Prostate gland (tissue), 2 donors: ENCODE measurements around the gene FUBP1. TPM values are rescaled to one million over a fixed set of nuclear protein-coding genes. Genes with fewer than 3 reads are reported as not detected.
A peak's percentile ranks its signal among the peaks of the same experiment; 100 is the strongest.
"Not testable (repeated sequence)": the region's sequence is repeated elsewhere in the genome, so short reads cannot be mapped to it uniquely, and the experiment has no call there.

Source experiments
- DNase-seq: peaks from one replicate; pipeline ENCODE4 v3.0.0-alpha.2; 2019; ENCODE audit warnings: low spot score
- H3K27ac ChIP-seq, 2 donors: fragments of 200-600 bp; sonication (generic); 2 replicates each; pipeline ENCODE4 v1.5.1; 2017 to 2019
- H3K27me3 ChIP-seq: fragments of 200-600 bp; sonication (generic); replicated peaks from 2 replicates; pipeline ENCODE4 v1.5.1; 2019; ENCODE audit not compliant: insufficient read depth
- H3K36me3 ChIP-seq, 2 donors: fragments of 200-600 bp; sonication (generic); 1 replicate in 1 of 2; 2 replicates in 1 of 2; pipeline versions ENCODE4 v1.5.1 to v1.8.1; 2017 to 2019
- H3K4me1 ChIP-seq: fragments of 200-600 bp; sonication (generic); replicated peaks from 2 replicates; pipeline ENCODE4 v1.5.1; 2019
- H3K4me3 ChIP-seq, 2 donors: fragments of 200-600 bp; sonication (generic); 2 replicates each; pipeline ENCODE4 v1.5.1; 2017 to 2019
- H3K9me3 ChIP-seq: fragments of 200-600 bp; sonication (generic); 2 replicates; pipeline ENCODE4 v1.5.1; 2017
- POLR2A ChIP-seq: fragments of 450-650 bp; IDR thresholded peaks from one replicate; pipeline ENCODE4 v1.6.1; 2016; ENCODE audit warnings: antibody characterized with exemption, mild to moderate bottlenecking
- POLR2AphosphoS5 ChIP-seq: sonication (generic); formaldehyde crosslinking; IDR thresholded peaks from one replicate; pipeline ENCODE4 v1.6.1; 2017; ENCODE audit warnings: antibody characterized with exemption
- WGBS: methylation state at CpG from one replicate; pipeline ENCODE4 v1.1.5; 2018; 5-methylcytosine and 5-hydroxymethylcytosine counted together
- intact Hi-C: fragments of 100-400 bp; cut with DNase I; formaldehyde crosslinking; loops from one replicate; pipeline ENCODE4 v1.14.2; 2022
- total RNA-seq, 2 donors: library from RNA; depleted of rRNA; stranded (reverse); fragments of >200 nt; gene quantifications; one replicate each; pipeline ENCODE4 v1.1.0, GENCODE V29; 2016
- TF ChIP-seq, protein P1 (sequence below), 4 experiments: fragments of 200-600 bp in 2 of 4; fragments of 450-650 bp in 2 of 4; sonication (generic) in 2 of 4; IDR thresholded peaks; 1 replicate in 3 of 4; 2 replicates in 1 of 4; pipeline ENCODE4 v1.5.1; 2016 to 2019; ENCODE audit warnings: antibody characterized with exemption in 4 of 4, mild to moderate bottlenecking in 2 of 4, moderate library complexity in 2 of 4

Gene FUBP1
- total RNA-seq, 2 donors from 2014 or later = 109 to 126 TPM

DNA sequence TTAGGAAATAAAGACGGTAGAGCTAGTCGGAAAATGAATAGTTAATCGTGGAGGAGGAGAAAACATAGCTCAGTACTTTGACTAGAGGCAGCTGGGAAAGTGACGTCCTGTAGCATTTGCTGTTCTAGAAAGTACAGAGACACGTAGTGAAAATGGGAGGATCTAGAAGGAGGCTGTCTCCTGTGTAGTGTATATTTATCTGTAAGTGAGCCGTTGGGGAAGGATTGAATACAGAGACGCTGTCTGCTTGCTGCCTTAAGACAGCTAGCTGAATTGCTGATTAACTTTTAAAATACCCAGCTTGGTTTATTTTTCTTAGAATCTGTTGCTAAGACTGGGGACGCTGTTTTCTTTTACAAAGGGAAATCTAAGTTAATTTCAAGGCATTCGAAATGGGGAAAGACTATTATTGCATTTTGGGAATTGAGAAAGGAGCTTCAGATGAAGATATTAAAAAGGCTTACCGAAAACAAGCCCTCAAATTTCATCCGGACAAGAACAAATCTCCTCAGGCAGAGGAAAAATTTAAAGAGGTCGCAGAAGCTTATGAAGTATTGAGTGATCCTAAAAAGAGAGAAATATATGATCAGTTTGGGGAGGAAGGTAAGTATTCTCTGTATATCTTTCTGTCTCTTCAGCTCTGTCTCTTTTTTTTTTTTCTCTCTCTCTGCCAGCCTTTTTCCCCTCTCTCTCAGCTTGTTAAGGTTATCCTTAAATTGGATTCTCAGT, 26.0 kb upstream of the FUBP1 start, which contains the start of gene DNAJB4:
DNAJB4 (plus strand) TSS at position 221 of the 729 bp plus-strand sequence; CDS start at position 393, 172 bp downstream.
- intact Hi-C loops = loop anchor here (1.0 kb wide), 1 partner anchor 26 kb away; the partner anchor contains the start of gene FUBP1
- WGBS = 18% methylated on average over 12 of the region's 12 CpGs
- peak within 1 kb of the TSS; percentile 83 to 87 for H3K27ac ChIP-seq

DNA sequence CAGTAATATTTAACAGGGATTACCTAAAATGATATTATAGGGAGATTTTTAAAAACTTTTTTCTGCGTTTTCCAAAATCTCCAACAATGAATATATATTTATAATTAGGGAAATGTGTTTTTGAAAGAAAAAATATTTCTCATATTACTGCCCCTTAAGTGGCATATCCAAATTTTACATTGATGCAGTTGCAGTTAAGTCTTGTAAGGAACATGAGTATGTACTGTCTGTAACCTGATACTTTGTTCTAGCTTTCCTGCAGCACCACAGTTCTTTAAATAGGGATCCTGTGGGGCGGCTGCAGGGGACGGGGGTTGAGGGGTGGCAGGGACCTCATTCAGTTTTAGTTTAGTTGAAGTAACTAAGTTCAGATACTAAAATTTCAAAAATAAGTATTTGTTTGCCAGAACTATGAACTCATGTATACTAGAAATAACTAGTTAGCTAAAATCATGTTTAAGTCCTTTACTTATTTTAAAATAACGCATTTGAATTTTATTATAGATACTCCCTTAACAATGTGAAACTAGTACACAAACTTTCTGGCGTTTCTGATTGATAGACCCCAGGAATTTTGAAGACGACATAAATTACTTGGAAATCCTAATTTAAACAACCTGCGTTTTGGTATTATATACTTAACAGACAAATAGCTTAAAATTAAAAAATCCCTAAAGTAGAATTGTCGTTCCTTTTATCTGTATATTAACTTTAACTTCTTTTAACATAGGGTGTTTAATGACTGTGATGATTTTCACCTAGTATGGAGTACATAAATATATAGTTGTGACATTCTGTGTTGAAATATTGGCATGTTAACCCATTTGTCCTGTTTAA, 25.2 kb upstream of the FUBP1 start:
- 27% methylated on average over 8 of the region's 8 CpGs for WGBS
- peak; percentile 19 for DNase-seq
- Histone ChIP-seq H3K9me3 (no peaks in the 10 kb centered on the region), H3K4me1 (no peaks in the 10 kb centered on the region), H3K27ac (peak overlapping the region; percentile 83 to 87), H3K36me3 (no peaks in the 10 kb centered on the region), H3K4me3 (peak overlapping the region; percentile 33 to 35), H3K27me3 (no peaks in the 10 kb centered on the region)
- TF ChIP-seq POLR2A (no peak), POLR2AphosphoS5 (no peak)
- TF ChIP-seq, protein P1, sequence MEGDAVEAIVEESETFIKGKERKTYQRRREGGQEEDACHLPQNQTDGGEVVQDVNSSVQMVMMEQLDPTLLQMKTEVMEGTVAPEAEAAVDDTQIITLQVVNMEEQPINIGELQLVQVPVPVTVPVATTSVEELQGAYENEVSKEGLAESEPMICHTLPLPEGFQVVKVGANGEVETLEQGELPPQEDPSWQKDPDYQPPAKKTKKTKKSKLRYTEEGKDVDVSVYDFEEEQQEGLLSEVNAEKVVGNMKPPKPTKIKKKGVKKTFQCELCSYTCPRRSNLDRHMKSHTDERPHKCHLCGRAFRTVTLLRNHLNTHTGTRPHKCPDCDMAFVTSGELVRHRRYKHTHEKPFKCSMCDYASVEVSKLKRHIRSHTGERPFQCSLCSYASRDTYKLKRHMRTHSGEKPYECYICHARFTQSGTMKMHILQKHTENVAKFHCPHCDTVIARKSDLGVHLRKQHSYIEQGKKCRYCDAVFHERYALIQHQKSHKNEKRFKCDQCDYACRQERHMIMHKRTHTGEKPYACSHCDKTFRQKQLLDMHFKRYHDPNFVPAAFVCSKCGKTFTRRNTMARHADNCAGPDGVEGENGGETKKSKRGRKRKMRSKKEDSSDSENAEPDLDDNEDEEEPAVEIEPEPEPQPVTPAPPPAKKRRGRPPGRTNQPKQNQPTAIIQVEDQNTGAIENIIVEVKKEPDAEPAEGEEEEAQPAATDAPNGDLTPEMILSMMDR (IDR thresholded peaks at IDR 0.05) = no peak
- intact Hi-C loops = loop anchor here (1.0 kb wide), 1 partner anchor 25 kb away; the partner anchor contains the start of gene FUBP1

More for the DNA sequence above, 26.0 kb upstream of the FUBP1 start, which contains the start of gene DNAJB4:
- peak; percentile 83 for DNase-seq
- Histone ChIP-seq H3K4me3 (peak within 1 kb of the TSS; percentile 33 to 35), H3K27me3 (no peaks in the 10 kb centered on the region), H3K4me1 (no peaks in the 10 kb centered on the region), H3K36me3 (no peaks in the 10 kb centered on the region), H3K9me3 (no peaks in the 10 kb centered on the region)
- TF ChIP-seq, protein P1 (IDR thresholded peaks at IDR 0.05) = no peak
- TF ChIP-seq POLR2AphosphoS5 (peak; percentile 98), POLR2A (peak; percentile 95)

DNA sequence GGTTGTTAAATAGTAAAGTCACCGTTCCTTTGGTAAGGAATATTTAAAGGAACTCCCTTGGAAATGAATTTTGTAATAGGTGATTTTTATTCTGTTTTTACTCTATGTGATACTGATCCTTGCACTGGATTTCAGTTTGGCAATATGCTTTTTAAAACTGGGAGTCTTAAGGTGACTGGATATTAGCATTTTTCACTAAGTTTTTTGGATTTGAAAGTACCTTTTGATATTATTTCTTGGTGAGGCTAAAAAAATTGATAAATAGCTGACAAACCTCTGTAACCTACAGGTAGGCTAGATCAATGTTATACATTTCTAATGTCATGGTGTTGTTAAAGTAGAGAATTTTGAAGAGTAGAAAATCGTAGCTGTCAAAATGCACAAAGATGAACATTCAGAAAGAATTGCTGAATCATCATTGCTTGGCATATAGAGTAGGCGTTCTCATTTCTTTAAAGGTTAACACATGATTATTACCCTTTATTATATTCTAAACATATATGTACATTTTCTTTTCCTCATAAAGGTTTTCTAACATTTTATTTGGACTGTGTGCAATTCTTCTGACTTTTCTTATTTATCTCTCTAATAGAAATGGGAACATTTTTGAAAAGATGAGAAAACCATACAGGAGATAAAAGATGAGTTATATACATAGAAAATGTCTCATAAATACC, 24.3 kb upstream of the FUBP1 start:
- TF ChIP-seq POLR2AphosphoS5 = no peak
- no peak for TF ChIP-seq POLR2A
- TF ChIP-seq, protein P1 (IDR thresholded peaks at IDR 0.05) = no peak
- 68% methylated on average over 3 of the region's 3 CpGs for WGBS
- H3K36me3 ChIP-seq = no peaks in the 10 kb centered on the region
- no peak overlapping the region for H3K4me3 ChIP-seq
- intact Hi-C loops = no loop called here
- no peak for DNase-seq
- no peaks in the 10 kb centered on the region for H3K9me3 ChIP-seq
- H3K27me3 ChIP-seq = no peaks in the 10 kb centered on the region
- no peaks in the 10 kb centered on the region for H3K4me1 ChIP-seq
- H3K27ac ChIP-seq = peak overlapping the region in 1 of 2 donors; percentile 87

DNA sequence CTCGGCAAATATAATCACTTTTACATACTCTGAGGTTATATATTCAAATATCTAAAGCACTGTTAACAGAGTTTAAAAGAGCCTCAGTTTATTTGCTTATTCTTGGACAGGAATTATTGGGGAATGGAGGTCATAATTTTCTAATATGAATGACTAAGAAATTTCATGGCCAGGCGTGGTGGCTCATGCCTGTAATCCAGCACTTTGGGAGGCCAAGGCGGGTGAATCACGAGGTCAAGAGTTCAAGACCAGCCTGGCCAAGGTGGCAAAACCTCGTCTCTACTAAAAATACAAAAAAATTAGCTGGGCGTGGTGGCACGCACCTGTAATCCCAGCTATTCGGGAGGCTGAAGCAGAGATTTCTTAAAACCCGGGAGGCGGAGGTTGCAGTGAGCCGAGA, 21.7 kb upstream of the FUBP1 start:
- H3K27ac ChIP-seq, H3K4me3 ChIP-seq, intact Hi-C loops, H3K9me3 ChIP-seq, H3K27me3 ChIP-seq, DNase-seq, H3K4me1 ChIP-seq, H3K36me3 ChIP-seq: not testable (repeated sequence)
- 93% methylated on average over 11 of the region's 11 CpGs for WGBS

DNA sequence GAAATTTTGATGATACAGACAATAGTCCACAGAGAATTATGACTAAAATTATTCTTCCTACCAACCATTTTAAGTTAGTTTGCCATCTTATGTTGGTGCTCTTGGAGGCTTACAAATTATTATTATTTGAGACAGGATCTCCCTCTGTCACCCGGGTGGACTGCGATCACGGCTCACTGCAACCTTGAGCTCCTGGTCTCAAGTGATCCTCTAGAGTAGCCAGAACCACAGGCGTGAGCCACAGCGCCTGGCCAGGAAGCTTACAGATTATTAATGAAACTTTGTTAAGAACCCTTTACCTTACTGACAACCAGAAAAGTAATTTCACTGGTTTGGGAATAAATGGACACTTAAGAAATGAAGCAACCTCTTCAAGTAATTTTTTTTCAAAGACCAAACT, 17.9 kb upstream of the FUBP1 start:
- Histone ChIP-seq H3K4me1 (no peaks in the 10 kb centered on the region), H3K27me3 (no peaks in the 10 kb centered on the region), H3K9me3 (no peaks in the 10 kb centered on the region), H3K27ac (no peak overlapping the region), H3K4me3 (no peak overlapping the region), H3K36me3 (no peaks in the 10 kb centered on the region)
- DNase-seq = no peak
- TF ChIP-seq, protein P1 (IDR thresholded peaks at IDR 0.05) = no peak
- TF ChIP-seq POLR2A (no peak), POLR2AphosphoS5 (no peak)
- intact Hi-C loops = no loop called here
- WGBS = 97% methylated on average over 5 of the region's 5 CpGs
